ENCODE data around the gene ANKRD33B.

GRCh38 chr5:10700516-10700915 lies 136.6 kb downstream of the ANKRD33B start:
- TF ChIP-seq CTCF (IDR thresholded peaks at IDR 0.05; ENCODE audit: poor library complexity) (no peak), EZH2phosphoT487 (IDR thresholded peaks at IDR 0.05; ENCODE audit: low read depth, severe bottlenecking, unreplicated experiment) (no peak)
